Measurements from ENCODE around the gene GLCE.

DNA sequence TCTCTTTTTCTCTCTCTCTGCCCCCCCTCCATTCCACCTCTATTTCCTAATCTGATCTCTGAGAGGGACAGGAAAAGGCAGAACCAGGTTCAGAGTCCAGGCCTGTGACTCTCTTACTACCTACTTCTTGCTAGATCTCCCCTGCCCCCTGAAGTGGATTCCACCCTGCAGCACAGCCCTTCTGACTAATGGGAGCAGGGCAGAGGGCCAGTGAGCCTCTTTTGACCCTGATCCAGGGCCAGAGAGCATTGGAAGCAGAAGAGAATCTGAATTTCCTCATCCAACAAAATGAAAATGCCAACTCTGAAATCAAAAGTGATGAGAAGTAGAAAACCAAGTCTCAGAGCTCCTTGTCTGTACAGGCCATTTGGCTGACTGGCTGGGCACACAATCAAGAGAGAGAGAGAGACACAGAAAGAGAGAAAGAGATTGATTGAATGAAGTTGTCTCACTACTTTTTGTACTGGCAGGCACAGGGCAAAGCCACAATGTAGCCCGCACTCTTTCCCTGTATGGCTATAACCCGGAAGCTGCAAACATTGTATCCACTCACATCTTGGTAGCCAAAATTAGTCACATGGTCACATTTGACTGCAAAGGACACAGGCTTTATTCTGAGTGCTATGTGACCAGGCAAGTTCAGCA, 31.6 kb upstream of the GLCE start:
- TF ChIP-seq POLR2A (IDR thresholded peaks at IDR 0.05) (no peak), POLR2AphosphoS5 (IDR thresholded peaks at IDR 0.05) (no peak)
- TF ChIP-seq, protein P1, sequence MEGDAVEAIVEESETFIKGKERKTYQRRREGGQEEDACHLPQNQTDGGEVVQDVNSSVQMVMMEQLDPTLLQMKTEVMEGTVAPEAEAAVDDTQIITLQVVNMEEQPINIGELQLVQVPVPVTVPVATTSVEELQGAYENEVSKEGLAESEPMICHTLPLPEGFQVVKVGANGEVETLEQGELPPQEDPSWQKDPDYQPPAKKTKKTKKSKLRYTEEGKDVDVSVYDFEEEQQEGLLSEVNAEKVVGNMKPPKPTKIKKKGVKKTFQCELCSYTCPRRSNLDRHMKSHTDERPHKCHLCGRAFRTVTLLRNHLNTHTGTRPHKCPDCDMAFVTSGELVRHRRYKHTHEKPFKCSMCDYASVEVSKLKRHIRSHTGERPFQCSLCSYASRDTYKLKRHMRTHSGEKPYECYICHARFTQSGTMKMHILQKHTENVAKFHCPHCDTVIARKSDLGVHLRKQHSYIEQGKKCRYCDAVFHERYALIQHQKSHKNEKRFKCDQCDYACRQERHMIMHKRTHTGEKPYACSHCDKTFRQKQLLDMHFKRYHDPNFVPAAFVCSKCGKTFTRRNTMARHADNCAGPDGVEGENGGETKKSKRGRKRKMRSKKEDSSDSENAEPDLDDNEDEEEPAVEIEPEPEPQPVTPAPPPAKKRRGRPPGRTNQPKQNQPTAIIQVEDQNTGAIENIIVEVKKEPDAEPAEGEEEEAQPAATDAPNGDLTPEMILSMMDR (IDR thresholded peaks at IDR 0.05 in 8 of 11, conservative IDR thresholded peaks at IDR 0.05 in 3 of 11) = no peak
